Liver (tissue), 9 donors: Measurements from ENCODE around the gene CCN5. TPM values are rescaled to one million over a fixed set of nuclear protein-coding genes. Genes with fewer than 3 reads are reported as not detected.

Experiments
- DNase-seq: peaks from one replicate; pipeline ENCODE4 v3.0.0-alpha.2; 2017; ENCODE audit warnings: low spot score
- H3K27ac ChIP-seq, 2 donors: one replicate each; pipeline ENCODE4 v1.7.0; 2013; ENCODE audit warnings: inconsistent platforms in 2 of 2, low read length in 2 of 2, control low read depth in 1 of 2, low read depth in 1 of 2, mild to moderate bottlenecking in 1 of 2
- H3K27me3 ChIP-seq, 4 donors: one replicate each; pipeline versions ENCODE4 v1.6.1 to v1.7.0; 2013; ENCODE audit warnings: low read length in 3 of 4, inconsistent platforms in 1 of 4, mild to moderate bottlenecking in 1 of 4, moderate library complexity in 1 of 4; ENCODE audit not compliant: control insufficient read depth in 4 of 4, insufficient read depth in 4 of 4
- H3K36me3 ChIP-seq, 4 donors: one replicate each; pipeline versions ENCODE4 v1.6.1 to v1.7.0; 2013; ENCODE audit warnings: low read length in 3 of 4, mild to moderate bottlenecking in 3 of 4, low read depth in 1 of 4, moderate library complexity in 1 of 4; ENCODE audit not compliant: control insufficient read depth in 4 of 4, insufficient read depth in 3 of 4
- H3K4me1 ChIP-seq, 4 donors: one replicate each; pipeline versions ENCODE4 v1.6.1 to v1.7.0; 2013; ENCODE audit warnings: low read length in 3 of 4, mild to moderate bottlenecking in 3 of 4, moderate library complexity in 1 of 4; ENCODE audit not compliant: control insufficient read depth in 4 of 4, insufficient read depth in 4 of 4
- H3K4me3 ChIP-seq, 3 donors: one replicate each; pipeline versions ENCODE4 v1.6.1 to v1.7.0; 2013; ENCODE audit warnings: low read length in 3 of 3, control low read depth in 1 of 3, low read depth in 1 of 3, mild to moderate bottlenecking in 1 of 3
- H3K9ac ChIP-seq, 2 donors: one replicate each; pipeline ENCODE4 v1.7.0; 2013; ENCODE audit warnings: low read length in 2 of 2, mild to moderate bottlenecking in 2 of 2, moderate library complexity in 2 of 2, control low read depth in 1 of 2, low read depth in 1 of 2
- H3K9me3 ChIP-seq, 4 donors: one replicate each; pipeline versions ENCODE4 v1.6.1 to v1.7.0; 2013; ENCODE audit warnings: low read length in 3 of 4; ENCODE audit not compliant: control insufficient read depth in 4 of 4
- ATF3 ChIP-seq: IDR thresholded peaks from 2 replicates; pipeline ENCODE4 v1.6.1; 2016; ENCODE audit warnings: antibody characterized with exemption
- CTCF ChIP-seq: fragments of 150-350 bp; IDR thresholded peaks from 2 replicates; pipeline ENCODE4 v1.5.1; 2017; ENCODE audit warnings: improper control_type of control experiment, low read depth, low read length; ENCODE audit not compliant: missing input control
- EGR1 ChIP-seq, 2 donors: IDR thresholded peaks; 2 replicates each; pipeline ENCODE4 v1.6.1; 2016 to 2018; ENCODE audit warnings: antibody characterized with exemption in 2 of 2, low read depth in 2 of 2
- FOXA1 ChIP-seq: IDR thresholded peaks from 2 replicates; pipeline ENCODE4 v1.6.1; 2016; ENCODE audit warnings: antibody characterized with exemption
- FOXA2 ChIP-seq: IDR thresholded peaks from 2 replicates; pipeline ENCODE4 v1.6.1; 2016; ENCODE audit warnings: antibody characterized with exemption
- GABPA ChIP-seq, 2 donors: IDR thresholded peaks in 1 of 2; conservative IDR thresholded peaks in 1 of 2; 2 replicates each; pipeline ENCODE4 v1.6.1; 2016; ENCODE audit warnings: antibody characterized with exemption in 2 of 2, mild to moderate bottlenecking in 1 of 2, moderate library complexity in 1 of 2
- HNF4A ChIP-seq, 2 donors: conservative IDR thresholded peaks; 2 replicates each; pipeline ENCODE4 v1.6.1; 2016; ENCODE audit warnings: antibody characterized with exemption in 2 of 2, mild to moderate bottlenecking in 2 of 2
- HNF4G ChIP-seq: IDR thresholded peaks from 2 replicates; pipeline ENCODE4 v1.6.1; 2016; ENCODE audit warnings: antibody characterized with exemption
- JUND ChIP-seq, 2 donors: IDR thresholded peaks; 2 replicates each; pipeline ENCODE4 v1.6.1; 2016; ENCODE audit warnings: antibody characterized with exemption in 2 of 2
- MAX ChIP-seq: IDR thresholded peaks from 2 replicates; pipeline ENCODE4 v1.6.1; 2016; ENCODE audit warnings: antibody characterized with exemption
- NR2F2 ChIP-seq: IDR thresholded peaks from 2 replicates; pipeline ENCODE4 v1.6.1; 2016; ENCODE audit warnings: antibody characterized with exemption
- RAD21 ChIP-seq, 2 donors: IDR thresholded peaks; 2 replicates each; pipeline ENCODE4 v1.6.1; 2016; ENCODE audit warnings: antibody characterized with exemption in 2 of 2, mild to moderate bottlenecking in 2 of 2
- REST ChIP-seq: IDR thresholded peaks from 2 replicates; pipeline ENCODE4 v1.6.1; 2016; ENCODE audit warnings: antibody characterized with exemption, mild to moderate bottlenecking
- RXRA ChIP-seq, 2 donors: IDR thresholded peaks; 2 replicates each; pipeline ENCODE4 v1.6.1; 2017 to 2018; ENCODE audit warnings: antibody characterized with exemption in 2 of 2, mild to moderate bottlenecking in 1 of 2
- SP1 ChIP-seq: IDR thresholded peaks from 2 replicates; pipeline ENCODE4 v1.6.1; 2018; ENCODE audit warnings: antibody characterized with exemption, mild to moderate bottlenecking
- TAF1 ChIP-seq: conservative IDR thresholded peaks from 2 replicates; pipeline ENCODE4 v1.6.1; 2016; ENCODE audit warnings: antibody characterized with exemption, mild to moderate bottlenecking
- YY1 ChIP-seq: IDR thresholded peaks from 2 replicates; pipeline ENCODE4 v1.6.1; 2016; ENCODE audit warnings: antibody characterized with exemption, mild to moderate bottlenecking
- WGBS: extraction: QIAGEN DNeasy Blood & Tissue Kit; methylation state at CpG from one replicate; pipeline ENCODE4 v1.1.7; 2013; 5-methylcytosine and 5-hydroxymethylcytosine counted together
- polyA plus RNA-seq, 2 donors: library from polyadenylated mRNA; stranded (reverse) in 1 of 2; unstranded in 1 of 2; fragments of 200-250 nt in 1 of 2; fragments of >200 nt in 1 of 2; fragmentation: Nextera tagmentation in 1 of 2; extraction: Ambion mirVana in 1 of 2; gene quantifications; one replicate each; pipeline versions ENCODE4 v1.2.1 to v1.2.3, GENCODE V29; 2013 to 2015
- total RNA-seq, 2 donors: library from RNA; depleted of rRNA; stranded (reverse); fragments of >200 nt; gene quantifications; one replicate each; pipeline ENCODE4 v1.2.3, GENCODE V29; 2014
- donor health status: healthy.
- donor health status: healthy.
- donor health status: healthy.
- donor health status: healthy.
- donor health status: healthy.

Gene CCN5
- total and polyA plus RNA-seq, 4 donors: 1.2 to 3.6 (median 1.9) TPM; not detected in 1

- Histone ChIP-seq H3K9me3 (no peaks in the 10 kb centered on the region), H3K36me3 (no peaks in the 10 kb centered on the region), H3K4me1 (peaks cover 0 to 3% (median 0%) of the 10 kb centered on the region in 4 donors), H3K27ac (no peak overlapping the region), H3K27me3 (peaks cover 0 to 2% (median 0%) of the 10 kb centered on the region in 4 donors), H3K9ac (no peak overlapping the region), H3K4me3 (no peak overlapping the region)
- no peak for DNase-seq
- no peak for TF ChIP-seq MAX
- no peak for TF ChIP-seq YY1
- no peak for TF ChIP-seq FOXA1
- TF ChIP-seq SP1: no peak
- TF ChIP-seq REST: no peak
- TF ChIP-seq RAD21 (IDR thresholded peaks at IDR 0.05): no peak
- no peak for TF ChIP-seq GABPA (IDR thresholded peaks at IDR 0.05 in 1 of 2, conservative IDR thresholded peaks at IDR 0.05 in 1 of 2)
- WGBS: 94% methylated on average over 2 of the region's 2 CpGs
Measured at GRCh38 chr20:44727651-44728050, 12.5 kb downstream of the CCN5 start.

GRCh38 chr20:44728801-44729443, 13.8 kb downstream of the CCN5 start:
- DNase-seq: no peak
- WGBS: 26% methylated on average over 9 of the region's 9 CpGs
- no peak overlapping the region for H3K4me3 ChIP-seq
- H3K9me3 ChIP-seq: no peaks in the 10 kb centered on the region
- H3K36me3 ChIP-seq: no peaks in the 10 kb centered on the region
- TF ChIP-seq SP1: no peak
- TF ChIP-seq HNF4G: no peak
- no peak for TF ChIP-seq CTCF
- no peak for TF ChIP-seq JUND (IDR thresholded peaks at IDR 0.05)
- no peak overlapping the region for H3K9ac ChIP-seq
- peaks cover 0 to 3% (median 0%) of the 10 kb centered on the region in 4 donors for H3K4me1 ChIP-seq
- peaks cover 0 to 2% (median 0%) of the 10 kb centered on the region in 4 donors for H3K27me3 ChIP-seq
- H3K27ac ChIP-seq: no peak overlapping the region

- H3K9ac ChIP-seq: no peak overlapping the region
- no peak overlapping the region for H3K4me3 ChIP-seq
- H3K4me1 ChIP-seq: peaks cover 0 to 3% (median 0%) of the 10 kb centered on the region in 4 donors
- DNase-seq: no peak
- no peak overlapping the region for H3K27ac ChIP-seq
- H3K9me3 ChIP-seq: no peaks in the 10 kb centered on the region
- 93% methylated on average over 2 of the region's 2 CpGs for WGBS
- no peaks in the 10 kb centered on the region for H3K36me3 ChIP-seq
- peaks cover 0 to 2% (median 0%) of the 10 kb centered on the region in 4 donors for H3K27me3 ChIP-seq
- TF ChIP-seq FOXA2: no peak
- TF ChIP-seq CTCF: no peak
- TF ChIP-seq HNF4A (conservative IDR thresholded peaks at IDR 0.05): no peak
- TF ChIP-seq HNF4G: no peak
- TF ChIP-seq FOXA1: no peak
- no peak for TF ChIP-seq MAX
- no peak for TF ChIP-seq GABPA (IDR thresholded peaks at IDR 0.05 in 1 of 2, conservative IDR thresholded peaks at IDR 0.05 in 1 of 2)
- TF ChIP-seq RXRA (IDR thresholded peaks at IDR 0.05): no peak
- no peak for TF ChIP-seq JUND (IDR thresholded peaks at IDR 0.05)
- no peak for TF ChIP-seq NR2F2
- no peak for TF ChIP-seq SP1
- TF ChIP-seq ATF3: no peak
- TF ChIP-seq TAF1: no peak
- TF ChIP-seq YY1: no peak
- TF ChIP-seq EGR1 (IDR thresholded peaks at IDR 0.05; ENCODE audit: low read depth in 2 of 2): no peak
Measured at GRCh38 chr20:44730441-44730840, 15.3 kb downstream of the CCN5 start.
